Measurements from ENCODE around the gene TGM5. TPM values are rescaled to one million over a fixed set of nuclear protein-coding genes. Genes with fewer than 3 reads are reported as not detected.

TGM5 gene
- total and polyA plus RNA-seq, 2 experiments from 2014 or later = not detected

DNA sequence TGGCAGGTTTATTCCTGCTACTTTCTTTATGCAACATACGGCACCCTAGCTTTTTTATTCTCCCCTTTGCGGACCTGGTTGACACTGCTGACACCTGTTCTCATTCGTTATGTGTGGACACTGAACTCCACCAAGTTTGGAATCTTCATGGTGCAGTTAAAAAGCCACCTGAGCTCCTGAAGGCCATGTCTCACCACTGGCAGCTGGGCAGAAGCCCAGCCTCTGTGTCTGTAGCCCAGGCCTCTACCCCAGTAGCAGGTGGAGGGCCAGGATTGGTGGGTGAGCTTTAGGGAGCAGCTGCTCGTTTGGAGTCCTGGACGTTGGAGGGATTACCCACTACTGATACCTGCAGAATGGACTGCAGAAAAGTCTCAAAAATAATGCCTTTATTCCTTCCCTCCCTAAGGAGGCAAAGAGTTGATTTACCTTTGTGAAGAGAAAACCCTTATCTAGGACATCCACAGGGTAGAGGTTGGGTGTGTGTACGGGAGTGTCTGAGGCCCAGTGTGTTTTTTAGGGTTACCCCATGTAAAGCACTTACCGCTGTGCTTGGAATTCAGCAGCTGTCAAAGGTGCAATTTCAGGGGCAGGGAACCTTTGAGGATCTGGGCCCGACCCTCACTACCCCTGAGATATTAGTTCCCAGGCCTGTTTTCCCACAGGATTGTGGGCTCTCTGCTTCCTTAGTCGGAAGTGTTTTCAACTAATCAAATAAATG lies 82.2 kb downstream of the TGM5 start (continued):
- TF ChIP-seq, protein P1, sequence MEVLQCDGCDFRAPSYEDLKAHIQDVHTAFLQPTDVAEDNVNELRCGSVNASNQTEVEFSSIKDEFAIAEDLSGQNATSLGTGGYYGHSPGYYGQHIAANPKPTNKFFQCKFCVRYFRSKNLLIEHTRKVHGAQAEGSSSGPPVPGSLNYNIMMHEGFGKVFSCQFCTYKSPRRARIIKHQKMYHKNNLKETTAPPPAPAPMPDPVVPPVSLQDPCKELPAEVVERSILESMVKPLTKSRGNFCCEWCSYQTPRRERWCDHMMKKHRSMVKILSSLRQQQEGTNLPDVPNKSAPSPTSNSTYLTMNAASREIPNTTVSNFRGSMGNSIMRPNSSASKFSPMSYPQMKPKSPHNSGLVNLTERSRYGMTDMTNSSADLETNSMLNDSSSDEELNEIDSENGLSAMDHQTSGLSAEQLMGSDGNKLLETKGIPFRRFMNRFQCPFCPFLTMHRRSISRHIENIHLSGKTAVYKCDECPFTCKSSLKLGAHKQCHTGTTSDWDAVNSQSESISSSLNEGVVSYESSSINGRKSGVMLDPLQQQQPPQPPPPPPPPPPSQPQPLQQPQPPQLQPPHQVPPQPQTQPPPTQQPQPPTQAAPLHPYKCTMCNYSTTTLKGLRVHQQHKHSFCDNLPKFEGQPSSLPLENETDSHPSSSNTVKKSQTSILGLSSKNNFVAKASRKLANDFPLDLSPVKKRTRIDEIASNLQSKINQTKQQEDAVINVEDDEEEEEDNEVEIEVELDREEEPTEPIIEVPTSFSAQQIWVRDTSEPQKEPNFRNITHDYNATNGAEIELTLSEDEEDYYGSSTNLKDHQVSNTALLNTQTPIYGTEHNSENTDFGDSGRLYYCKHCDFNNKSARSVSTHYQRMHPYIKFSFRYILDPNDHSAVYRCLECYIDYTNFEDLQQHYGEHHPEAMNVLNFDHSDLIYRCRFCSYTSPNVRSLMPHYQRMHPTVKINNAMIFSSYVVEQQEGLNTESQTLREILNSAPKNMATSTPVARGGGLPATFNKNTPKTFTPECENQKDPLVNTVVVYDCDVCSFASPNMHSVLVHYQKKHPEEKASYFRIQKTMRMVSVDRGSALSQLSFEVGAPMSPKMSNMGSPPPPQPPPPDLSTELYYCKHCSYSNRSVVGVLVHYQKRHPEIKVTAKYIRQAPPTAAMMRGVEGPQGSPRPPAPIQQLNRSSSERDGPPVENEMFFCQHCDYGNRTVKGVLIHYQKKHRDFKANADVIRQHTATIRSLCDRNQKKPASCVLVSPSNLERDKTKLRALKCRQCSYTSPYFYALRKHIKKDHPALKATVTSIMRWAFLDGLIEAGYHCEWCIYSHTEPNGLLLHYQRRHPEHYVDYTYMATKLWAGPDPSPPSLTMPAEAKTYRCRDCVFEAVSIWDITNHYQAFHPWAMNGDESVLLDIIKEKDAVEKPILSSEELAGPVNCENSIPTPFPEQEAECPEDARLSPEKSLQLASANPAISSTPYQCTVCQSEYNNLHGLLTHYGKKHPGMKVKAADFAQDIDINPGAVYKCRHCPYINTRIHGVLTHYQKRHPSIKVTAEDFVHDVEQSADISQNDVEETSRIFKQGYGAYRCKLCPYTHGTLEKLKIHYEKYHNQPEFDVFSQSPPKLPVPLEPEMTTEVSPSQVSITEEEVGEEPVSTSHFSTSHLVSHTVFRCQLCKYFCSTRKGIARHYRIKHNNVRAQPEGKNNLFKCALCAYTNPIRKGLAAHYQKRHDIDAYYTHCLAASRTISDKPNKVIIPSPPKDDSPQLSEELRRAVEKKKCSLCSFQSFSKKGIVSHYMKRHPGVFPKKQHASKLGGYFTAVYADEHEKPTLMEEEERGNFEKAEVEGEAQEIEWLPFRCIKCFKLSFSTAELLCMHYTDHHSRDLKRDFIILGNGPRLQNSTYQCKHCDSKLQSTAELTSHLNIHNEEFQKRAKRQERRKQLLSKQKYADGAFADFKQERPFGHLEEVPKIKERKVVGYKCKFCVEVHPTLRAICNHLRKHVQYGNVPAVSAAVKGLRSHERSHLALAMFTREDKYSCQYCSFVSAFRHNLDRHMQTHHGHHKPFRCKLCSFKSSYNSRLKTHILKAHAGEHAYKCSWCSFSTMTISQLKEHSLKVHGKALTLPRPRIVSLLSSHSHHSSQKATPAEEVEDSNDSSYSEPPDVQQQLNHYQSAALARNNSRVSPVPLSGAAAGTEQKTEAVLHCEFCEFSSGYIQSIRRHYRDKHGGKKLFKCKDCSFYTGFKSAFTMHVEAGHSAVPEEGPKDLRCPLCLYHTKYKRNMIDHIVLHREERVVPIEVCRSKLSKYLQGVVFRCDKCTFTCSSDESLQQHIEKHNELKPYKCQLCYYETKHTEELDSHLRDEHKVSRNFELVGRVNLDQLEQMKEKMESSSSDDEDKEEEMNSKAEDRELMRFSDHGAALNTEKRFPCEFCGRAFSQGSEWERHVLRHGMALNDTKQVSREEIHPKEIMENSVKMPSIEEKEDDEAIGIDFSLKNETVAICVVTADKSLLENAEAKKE (CRISPR knock-in tag; IDR thresholded peaks at IDR 0.05) = no peak
- TF ChIP-seq, protein P2, sequence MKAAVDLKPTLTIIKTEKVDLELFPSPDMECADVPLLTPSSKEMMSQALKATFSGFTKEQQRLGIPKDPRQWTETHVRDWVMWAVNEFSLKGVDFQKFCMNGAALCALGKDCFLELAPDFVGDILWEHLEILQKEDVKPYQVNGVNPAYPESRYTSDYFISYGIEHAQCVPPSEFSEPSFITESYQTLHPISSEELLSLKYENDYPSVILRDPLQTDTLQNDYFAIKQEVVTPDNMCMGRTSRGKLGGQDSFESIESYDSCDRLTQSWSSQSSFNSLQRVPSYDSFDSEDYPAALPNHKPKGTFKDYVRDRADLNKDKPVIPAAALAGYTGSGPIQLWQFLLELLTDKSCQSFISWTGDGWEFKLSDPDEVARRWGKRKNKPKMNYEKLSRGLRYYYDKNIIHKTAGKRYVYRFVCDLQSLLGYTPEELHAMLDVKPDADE (IDR thresholded peaks at IDR 0.05) = no peak
- TF ChIP-seq ZNF114 (CRISPR knock-in tag; IDR thresholded peaks at IDR 0.05) (no peak), EZH2phosphoT487 (IDR thresholded peaks at IDR 0.05; ENCODE audit: unreplicated experiment) (no peak), JUNB (IDR thresholded peaks at IDR 0.05; ENCODE audit: unreplicated experiment) (no peak), ZNF331 (CRISPR knock-in tag; IDR thresholded peaks at IDR 0.05; ENCODE audit: low read depth) (no peak), STAT1 (IDR thresholded peaks at IDR 0.05; ENCODE audit: unreplicated experiment) (no peak), POLR2AphosphoS5 (IDR thresholded peaks at IDR 0.05; ENCODE audit: low read depth) (no peak), CREB1 (CRISPR knock-in tag; IDR thresholded peaks at IDR 0.05; ENCODE audit: low read depth) (no peak)
- TF ChIP-seq, protein P3, sequence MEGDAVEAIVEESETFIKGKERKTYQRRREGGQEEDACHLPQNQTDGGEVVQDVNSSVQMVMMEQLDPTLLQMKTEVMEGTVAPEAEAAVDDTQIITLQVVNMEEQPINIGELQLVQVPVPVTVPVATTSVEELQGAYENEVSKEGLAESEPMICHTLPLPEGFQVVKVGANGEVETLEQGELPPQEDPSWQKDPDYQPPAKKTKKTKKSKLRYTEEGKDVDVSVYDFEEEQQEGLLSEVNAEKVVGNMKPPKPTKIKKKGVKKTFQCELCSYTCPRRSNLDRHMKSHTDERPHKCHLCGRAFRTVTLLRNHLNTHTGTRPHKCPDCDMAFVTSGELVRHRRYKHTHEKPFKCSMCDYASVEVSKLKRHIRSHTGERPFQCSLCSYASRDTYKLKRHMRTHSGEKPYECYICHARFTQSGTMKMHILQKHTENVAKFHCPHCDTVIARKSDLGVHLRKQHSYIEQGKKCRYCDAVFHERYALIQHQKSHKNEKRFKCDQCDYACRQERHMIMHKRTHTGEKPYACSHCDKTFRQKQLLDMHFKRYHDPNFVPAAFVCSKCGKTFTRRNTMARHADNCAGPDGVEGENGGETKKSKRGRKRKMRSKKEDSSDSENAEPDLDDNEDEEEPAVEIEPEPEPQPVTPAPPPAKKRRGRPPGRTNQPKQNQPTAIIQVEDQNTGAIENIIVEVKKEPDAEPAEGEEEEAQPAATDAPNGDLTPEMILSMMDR (conservative IDR thresholded peaks at IDR 0.05; ENCODE audit: low read depth in 2 of 2) = no peak
